Superior temporal gyrus (tissue), 1 donor: ENCODE data around the gene NQO2.
"Not testable (repeated sequence)": the region's sequence is repeated elsewhere in the genome, so short reads cannot be mapped to it uniquely, and the experiment has no call there.

Experiments
- DNase-seq: peaks from one replicate; pipeline ENCODE4 v3.0.0-alpha.2; 2016; ENCODE audit errors: extremely low spot score

NQO2 gene

GRCh38 chr6:3013901-3014674 lies 14.4 kb downstream of the NQO2 start:
- DNase-seq = no peak

- DNase-seq = no peak
These were observed 15.0 kb downstream of the NQO2 start for GRCh38 chr6:3014675-3015066.

- no peak for DNase-seq
These were observed 15.4 kb downstream of the NQO2 start for GRCh38 chr6:3015144-3015543.

GRCh38 chr6:3016473-3017280 lies 17.0 kb downstream of the NQO2 start:
- DNase-seq = no peak

GRCh38 chr6:3017304-3017703 lies 17.6 kb downstream of the NQO2 start:
- no peak for DNase-seq

GRCh38 chr6:3019065-3019464 lies 19.4 kb downstream of the NQO2 start:
- DNase-seq = no peak

GRCh38 chr6:3019749-3020320 lies 20.1 kb downstream of the NQO2 start:
- no peak for DNase-seq

- DNase-seq = not testable (repeated sequence)
These were observed 21.4 kb downstream of the NQO2 start for GRCh38 chr6:3020976-3021598.

GRCh38 chr6:3022765-3023662 lies 23.3 kb downstream of the NQO2 start:
- DNase-seq = no peak

- DNase-seq = no peak
These were observed 24.2 kb downstream of the NQO2 start for GRCh38 chr6:3023663-3024483.

GRCh38 chr6:3026791-3027626 lies 27.3 kb downstream of the NQO2 start:
- DNase-seq = no peak

GRCh38 chr6:3028156-3028555 lies 28.5 kb downstream of the NQO2 start:
- DNase-seq = not testable (repeated sequence)

- DNase-seq = no peak
These were observed 32.4 kb downstream of the NQO2 start for GRCh38 chr6:3031857-3032640.

GRCh38 chr6:3032986-3033385 lies 33.3 kb downstream of the NQO2 start:
- no peak for DNase-seq

- no peak for DNase-seq
These were observed 34.0 kb downstream of the NQO2 start for GRCh38 chr6:3033652-3034051.

GRCh38 chr6:3035397-3035796 lies 35.7 kb downstream of the NQO2 start:
- DNase-seq = no peak

- DNase-seq = no peak
These were observed 37.4 kb downstream of the NQO2 start for GRCh38 chr6:3036861-3037637.
